H1 (cell line): ENCODE measurements around the gene MCUB. TPM values are rescaled to one million over a fixed set of nuclear protein-coding genes. Genes with fewer than 3 reads are reported as not detected.

Experiments
- CTCF ChIA-PET: fragments of 300-600 bp; sonication (Branson Sonifier 250); formaldehyde crosslinking; loops from one replicate; lab custom pipeline; 2021; ENCODE audit not compliant: partially characterized antibody; lab: Charles Lee
- POLR2A ChIA-PET: fragments of 300-600 bp; sonication (Branson Sonifier 250); formaldehyde crosslinking; loops from one replicate; lab custom pipeline; 2021; ENCODE audit warnings: inconsistent platforms; ENCODE audit not compliant: partially characterized antibody; lab: Charles Lee
- DNase-seq, 2 experiments: peaks; one replicate each; pipeline versions ENCODE4 v3.0.0 to v3.0.0-alpha.2; 2010 to 2022; ENCODE audit warnings: low spot score in 2 of 2, low read depth in 1 of 2, mixed read lengths in 1 of 2
- FAIRE-seq: peaks from 2 replicates; lab custom pipeline; 2011; peaks lifted over from hg19 to GRCh38; lab: Jason Lieb, UNC
- H2AFZ ChIP-seq: 2 replicates; pipeline ENCODE4 v1.8.1; 2012; ENCODE audit warnings: low read length, inconsistent platforms
- H2AK5ac ChIP-seq: 2 replicates; pipeline ENCODE4 v1.6.1; 2013; ENCODE audit warnings: low read depth, low read length
- H2BK120ac ChIP-seq: replicated peaks from 2 replicates; pipeline ENCODE3; 2013; ENCODE audit warnings: low read depth, low read length, inconsistent platforms
- H2BK12ac ChIP-seq: 2 replicates; pipeline ENCODE4 v1.6.1; 2013; ENCODE audit warnings: low read depth, low read length
- H2BK15ac ChIP-seq: 2 replicates; pipeline ENCODE4 v1.6.1; 2013; ENCODE audit warnings: low read length
- H2BK20ac ChIP-seq: 2 replicates; pipeline ENCODE4 v1.6.1; 2013; ENCODE audit warnings: low read length
- H2BK5ac ChIP-seq: 2 replicates; pipeline ENCODE4 v1.6.1; 2013; ENCODE audit warnings: low read depth, low read length
- H3K14ac ChIP-seq: 2 replicates; pipeline ENCODE4 v1.6.1; 2013; ENCODE audit warnings: inconsistent platforms; ENCODE audit not compliant: insufficient read length
- H3K18ac ChIP-seq: 2 replicates; pipeline ENCODE4 v1.6.1; 2013; ENCODE audit warnings: low read length; ENCODE audit errors: extremely low read depth
- H3K23ac ChIP-seq: 2 replicates; pipeline ENCODE4 v1.6.1; 2013; ENCODE audit warnings: inconsistent platforms; ENCODE audit not compliant: insufficient read length
- H3K23me2 ChIP-seq: 2 replicates; pipeline ENCODE4 v1.6.1; 2013; ENCODE audit warnings: low read depth, low read length
- H3K27ac ChIP-seq: 2 replicates; pipeline ENCODE4 v1.6.1; 2011; ENCODE audit warnings: low read depth, low read length, inconsistent platforms
- H3K27me3 ChIP-seq, 4 experiments: replicated peaks in 1 of 4; 1 replicate in 1 of 4; 2 replicates in 3 of 4; pipeline versions ENCODE4 v1.6.1 to v1.8.1; 2011 to 2013; ENCODE audit warnings: low read length in 3 of 4, mild to moderate bottlenecking in 3 of 4, inconsistent platforms in 2 of 4, mixed read lengths in 2 of 4, moderate library complexity in 1 of 4; ENCODE audit not compliant: control insufficient read depth in 3 of 4, insufficient read depth in 3 of 4; ENCODE audit errors: extremely low read depth in 1 of 4
- H3K36me3 ChIP-seq, 4 experiments: 2 replicates each; pipeline versions ENCODE4 v1.6.1 to v1.8.1; 2011 to 2013; ENCODE audit warnings: mild to moderate bottlenecking in 4 of 4, low read length in 3 of 4, moderate library complexity in 2 of 4, control low read depth in 1 of 4, inconsistent platforms in 1 of 4; ENCODE audit not compliant: insufficient read depth in 4 of 4, control insufficient read depth in 2 of 4
- H3K4ac ChIP-seq: replicated peaks from 2 replicates; pipeline ENCODE3; 2013; ENCODE audit warnings: low read length, low read depth, mixed read lengths, inconsistent platforms; ENCODE audit not compliant: insufficient read length
- H3K4me1 ChIP-seq, 4 experiments: replicated peaks in 1 of 4; 1 replicate in 1 of 4; 2 replicates in 3 of 4; pipeline versions ENCODE4 v1.6.1 to v1.8.1; 2011 to 2013; ENCODE audit warnings: low read length in 3 of 4, inconsistent platforms in 2 of 4, mixed read lengths in 1 of 4; ENCODE audit not compliant: insufficient read depth in 4 of 4, control insufficient read depth in 3 of 4
- H3K4me2 ChIP-seq, 2 experiments: 2 replicates each; pipeline versions ENCODE4 v1.6.1 to v1.8.1; 2011 to 2013; ENCODE audit warnings: low read depth in 2 of 2, low read length in 2 of 2, control low read depth in 1 of 2, inconsistent platforms in 1 of 2, mild to moderate bottlenecking in 1 of 2; ENCODE audit not compliant: insufficient read depth in 1 of 2
- H3K4me3 ChIP-seq, 4 experiments: fragments of 200-600, 300-600 bp in 1 of 4; sonication (generic), shearing (Covaris generic), sonication (Bioruptor Twin) in 1 of 4; 2 replicates each; pipeline versions ENCODE4 v1.5.1 to v1.8.1; 2011 to 2016; ENCODE audit warnings: low read length in 4 of 4, low read depth in 3 of 4, control low read depth in 2 of 4, inconsistent platforms in 2 of 4, mild to moderate bottlenecking in 2 of 4, mixed read lengths in 1 of 4, moderate library complexity in 1 of 4; ENCODE audit not compliant: insufficient read depth in 2 of 4; ENCODE audit errors: extremely low read depth in 1 of 4
- H3K56ac ChIP-seq: replicated peaks from 2 replicates; pipeline ENCODE3; 2013; ENCODE audit warnings: low read depth, mild to moderate bottlenecking, mixed read lengths, low read length, inconsistent platforms; ENCODE audit not compliant: insufficient read length
- H3K79me1 ChIP-seq: 2 replicates; pipeline ENCODE4 v1.6.1; 2013; ENCODE audit warnings: low read depth, low read length, control low read depth
- H3K79me2 ChIP-seq, 2 experiments: 2 replicates each; pipeline versions ENCODE4 v1.6.1 to v1.8.1; 2012 to 2013; ENCODE audit warnings: low read length in 2 of 2, mild to moderate bottlenecking in 2 of 2, inconsistent platforms in 1 of 2; ENCODE audit not compliant: insufficient read depth in 2 of 2, control insufficient read depth in 1 of 2
- H3K9ac ChIP-seq, 4 experiments: replicated peaks in 1 of 4; 1 replicate in 1 of 4; 2 replicates in 3 of 4; pipeline versions ENCODE4 v1.6.1 to v1.8.1; 2011 to 2013; ENCODE audit warnings: low read depth in 3 of 4, low read length in 3 of 4, control low read depth in 2 of 4, mild to moderate bottlenecking in 2 of 4, moderate library complexity in 2 of 4, inconsistent platforms in 1 of 4; ENCODE audit errors: extremely low read depth in 1 of 4
- H3K9me3 ChIP-seq, 2 experiments: 2 replicates each; pipeline versions ENCODE4 v1.6.1 to v1.8.1; 2012 to 2013; ENCODE audit warnings: mild to moderate bottlenecking in 2 of 2, moderate library complexity in 2 of 2, control low read depth in 1 of 2, inconsistent platforms in 1 of 2, low read depth in 1 of 2, low read length in 1 of 2, mixed read lengths in 1 of 2; ENCODE audit not compliant: insufficient read depth in 2 of 2
- H4K20me1 ChIP-seq, 2 experiments: replicated peaks in 1 of 2; 2 replicates each; pipeline versions ENCODE3 to v1.8.1; 2011 to 2013; ENCODE audit warnings: inconsistent platforms in 2 of 2, low read length in 2 of 2, mild to moderate bottlenecking in 1 of 2; ENCODE audit not compliant: insufficient read depth in 2 of 2, control insufficient read depth in 1 of 2
- H4K5ac ChIP-seq: 2 replicates; pipeline ENCODE4 v1.6.1; 2013; ENCODE audit warnings: low read length, low read depth, mixed read lengths, inconsistent platforms; ENCODE audit not compliant: insufficient read length
- H4K8ac ChIP-seq: 2 replicates; pipeline ENCODE4 v1.8.0; 2013; ENCODE audit warnings: mild to moderate bottlenecking, moderate library complexity, low read length, inconsistent platforms; ENCODE audit not compliant: insufficient read depth; ENCODE audit errors: extremely low read depth
- H4K91ac ChIP-seq: replicated peaks from 2 replicates; pipeline ENCODE3; 2013; ENCODE audit warnings: low read length, mixed read lengths, inconsistent platforms; ENCODE audit not compliant: insufficient read length
- ASH2L ChIP-seq: fragments of 200-600, 300-600 bp; sonication (generic); IDR thresholded peaks from one replicate; pipeline ENCODE4 v1.7.1; 2017; ENCODE audit warnings: low read length
- CHD1 ChIP-seq: IDR thresholded peaks from 2 replicates; pipeline ENCODE4 v1.6.1; 2012; ENCODE audit warnings: low read depth, low read length, improper control_type of control experiment
- CREB1 ChIP-seq: IDR thresholded peaks from 2 replicates; pipeline ENCODE4 v1.6.1; 2012; ENCODE audit warnings: inconsistent platforms
- PHF8 ChIP-seq: fragments of 200-600 bp; sonication (generic); conservative IDR thresholded peaks from 2 replicates; pipeline ENCODE4 v1.7.1; 2012; ENCODE audit warnings: low read depth, mild to moderate bottlenecking, inconsistent platforms, low read length, moderate library complexity
- POU5F1 ChIP-seq: IDR thresholded peaks from 2 replicates; pipeline ENCODE4 v1.6.1; 2011; ENCODE audit warnings: low read depth, mild to moderate bottlenecking, low read length, moderate library complexity
- RXRA ChIP-seq: IDR thresholded peaks from 2 replicates; pipeline ENCODE4 v1.6.1; 2011; ENCODE audit warnings: low read depth, mild to moderate bottlenecking, low read length, moderate library complexity; ENCODE audit not compliant: insufficient read depth
- SAP30 ChIP-seq: fragments of 300-600 bp; sonication (generic); IDR thresholded peaks from 2 replicates; pipeline ENCODE4 v1.7.1; 2012; ENCODE audit warnings: low read length, moderate library complexity, mild to moderate bottlenecking, inconsistent platforms; ENCODE audit not compliant: insufficient read depth, insufficient replicate concordance
- SIX5 ChIP-seq: IDR thresholded peaks from 2 replicates; pipeline ENCODE4 v1.6.1; 2011; ENCODE audit warnings: mild to moderate bottlenecking, low read depth, low read length
- SUZ12 ChIP-seq: fragments of 200-600 bp; sonication (generic); IDR thresholded peaks from 2 replicates; pipeline ENCODE4 v1.6.1; 2012; ENCODE audit warnings: mild to moderate bottlenecking, inconsistent platforms, low read length, moderate library complexity, mixed read lengths
- TAF7 ChIP-seq: optimal IDR thresholded peaks from 2 replicates; pipeline ENCODE3; 2011; ENCODE audit warnings: low read depth, mild to moderate bottlenecking, inconsistent platforms, low read length, moderate library complexity, borderline replicate concordance
- TEAD4 ChIP-seq: IDR thresholded peaks from 2 replicates; pipeline ENCODE4 v1.6.1; 2012; ENCODE audit warnings: low read depth, low read length, inconsistent platforms, mixed read lengths
- YY1 ChIP-seq: IDR thresholded peaks from 2 replicates; pipeline ENCODE4 v1.6.1; 2011; ENCODE audit warnings: low read depth, mild to moderate bottlenecking, low read length
- WGBS, 2 experiments: shearing (Covaris generic) in 1 of 2; methylation state at CpG; one replicate each; pipeline versions ENCODE4 v1.1.6 to v1.1.7; 2013 to 2015; ENCODE audit warnings: low lambda C conversion rate in 2 of 2, mixed read lengths in 2 of 2, inconsistent platforms in 1 of 2, low coverage in 1 of 2, missing lambda C conversion rate in 1 of 2; ENCODE audit not compliant: insufficient replicate concordance in 2 of 2, insufficient coverage in 1 of 2, insufficient read length in 1 of 2; ENCODE audit errors: extremely low coverage in 1 of 2, missing lambda C conversion rate in 1 of 2; 5-methylcytosine and 5-hydroxymethylcytosine counted together
- polyA plus RNA-seq, 7 experiments: library from polyadenylated mRNA; depleted of rRNA in 3 of 7; stranded (reverse) in 5 of 7; unstranded in 2 of 7; fragments of >200 nt in 5 of 7; fragments of 200-250 nt in 2 of 7; gene quantifications; 1 replicate in 5 of 7; 2 replicates in 1 of 7; 4 replicates in 1 of 7; pipeline versions ENCODE4 v1.2.1 to v1.2.3, GENCODE V29; 2011 to 2013; ENCODE audit warnings: missing spikeins in 2 of 7, mixed read lengths in 2 of 7
- total RNA-seq: library from RNA; stranded (reverse); fragmentation: NEBNext Ultra II Directional; extraction: Animal tissue kit (Norgen Biotek cat#: 25700); gene quantifications from 2 replicates; pipeline ENCODE4 v1.2.1, GENCODE V29; 2021

The MCUB gene
- total and polyA plus RNA-seq, 2 of the 8 experiments (the other 6 are each of a cell fraction or from before 2014, with no cell fraction given), result 15.2 to 19.4 TPM

GRCh38 chr4:109703664-109704361 is 143.8 kb downstream of the MCUB start:
- FAIRE-seq, result no peak
- H3K18ac ChIP-seq, result no peak overlapping the region; the same call in 1 of the 2 replicates
- H2BK5ac ChIP-seq, result 0 out of 2 replicates have a peak overlapping the region, but pooled peaks have one; percentile 77
- H4K8ac ChIP-seq, result peak overlapping the region; percentile 85
- no peak overlapping the region for H3K4ac ChIP-seq
- H2AK5ac ChIP-seq, result no peak overlapping the region
- H3K9me3 ChIP-seq, result no peaks in the 10 kb centered on the region
- H3K14ac ChIP-seq, result no peak overlapping the region
- peak overlapping the region in 3 of 4 experiments; percentile 61 to 84 (median 82); a peak in 5 of 7 replicates for H3K9ac ChIP-seq
- no peak overlapping the region for H2BK15ac ChIP-seq
- no peak overlapping the region for H2AFZ ChIP-seq
- no peaks in the 10 kb centered on the region for H3K79me1 ChIP-seq
- H3K4me3 ChIP-seq, result peak overlapping the region; percentile 68 to 85 (median 76)
- H3K36me3 ChIP-seq, result peaks cover 0 to 8% (median 3%) of the 10 kb centered on the region in 4 experiments; a peak in 3 of 8 replicates
- H3K23ac ChIP-seq, result no peak overlapping the region
- no peak overlapping the region for H3K56ac ChIP-seq
- peak overlapping the region; percentile 19 for H4K91ac ChIP-seq
- no peak overlapping the region for H2BK20ac ChIP-seq
- peaks cover 0 to 6% (median 4%) of the 10 kb centered on the region in 4 experiments for H3K4me1 ChIP-seq
- ChIA-PET POLR2A (interaction anchor here (0.8 to 2.3 kb wide), 14 partner anchors 10 to 284 kb away, joined by 3 to 10 read pairs (median 4); partner anchors contain the start of genes GAR1 and PLA2G12A), CTCF (interaction anchor here (0.7 to 2.6 kb wide), 13 partner anchors 11 to 275 kb away, joined by 3 to 9 read pairs (median 3); partner anchors contain the start of genes CFI and MCUB)
- peaks cover 10% of the 10 kb centered on the region; the same call in 1 of the 2 replicates for H3K23me2 ChIP-seq
- H4K20me1 ChIP-seq, result no peaks in the 10 kb centered on the region
- no peak for DNase-seq
- no peak overlapping the region for H3K27ac ChIP-seq
- H2BK120ac ChIP-seq, result no peak overlapping the region
- H3K27me3 ChIP-seq, result no peaks in the 10 kb centered on the region
- no peak overlapping the region for H2BK12ac ChIP-seq
- H3K79me2 ChIP-seq, result peaks cover 0 to 14% of the 10 kb centered on the region in 2 experiments; a peak in 2 of 4 replicates
- H4K5ac ChIP-seq, result peak overlapping the region; percentile 47
- 39% methylated on average over 10 of the region's 11 CpGs; no CpG with 5 or more reads in 1 of the 2 experiments for WGBS, 2 experiments
- peak overlapping the region; percentile 68 to 77 for H3K4me2 ChIP-seq
- no peak for TF ChIP-seq CREB1
- TF ChIP-seq TEAD4, result no peak
- no peak for TF ChIP-seq SAP30
- no peak for TF ChIP-seq POU5F1
- no peak for TF ChIP-seq YY1
- no peak for TF ChIP-seq PHF8
- TF ChIP-seq RXRA, result no peak
- TF ChIP-seq ASH2L, result no peak
- no peak for TF ChIP-seq SIX5
- no peak for TF ChIP-seq SUZ12
- no peak for TF ChIP-seq TAF7
- TF ChIP-seq CHD1, result no peak
